Hematopoietic multipotent progenitor cell treated with erythropoietin and hydrocortisone succinate and interleukin-3 and kit ligand, for 17 days (in vitro differentiated cells): ENCODE measurements around the gene GRIA3.
"Not testable (repeated sequence)": the region's sequence is repeated elsewhere in the genome, so short reads cannot be mapped to it uniquely, and the experiment has no call there.

Experiments used
- DNase-seq: peaks from one replicate; pipeline ENCODE4 v3.0.0-alpha.2; 2015; ENCODE audit warnings: low spot score

GRIA3 gene

DNA sequence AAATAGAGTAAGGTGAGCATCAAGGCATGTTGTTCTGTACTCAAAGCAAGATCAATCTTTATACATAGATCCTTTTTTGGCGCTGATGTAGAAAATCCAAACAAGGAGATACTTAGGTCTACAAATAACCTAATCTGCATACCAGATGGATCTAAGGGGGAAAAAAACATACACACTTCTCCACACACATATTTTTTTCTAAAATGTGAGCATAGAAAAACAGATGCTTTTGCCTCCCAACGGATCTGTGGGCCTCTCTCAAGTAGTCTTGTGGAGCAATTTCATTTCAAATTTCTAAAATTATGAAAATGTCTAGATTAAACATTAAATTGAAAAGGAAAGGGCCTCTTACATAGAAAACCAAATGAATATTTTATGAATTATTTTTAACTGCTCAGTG lies 166.1 kb downstream of the GRIA3 start:
- DNase-seq, result no peak

GRCh38 chrX:123357941-123358340 lies 173.9 kb downstream of the GRIA3 start:
- DNase-seq, result no peak

DNA sequence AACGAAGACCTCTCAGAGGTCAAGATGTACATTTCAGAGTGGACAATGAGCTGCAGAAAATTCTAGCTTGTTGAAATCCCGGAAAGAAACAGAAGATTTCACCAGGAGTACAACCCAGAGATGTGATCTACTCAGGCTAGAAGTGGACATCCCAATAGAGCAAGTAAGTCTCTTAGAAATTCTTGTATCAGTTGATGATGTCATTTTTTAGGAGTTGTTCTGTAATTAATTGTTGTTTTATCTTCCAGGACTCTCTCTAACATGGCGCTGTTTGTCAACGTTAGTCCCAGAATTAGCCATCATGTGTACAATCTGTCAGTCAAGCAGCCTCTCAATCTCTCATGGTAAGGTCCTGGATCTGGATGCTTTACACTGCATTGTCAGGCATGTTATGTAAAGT lies 174.4 kb downstream of the GRIA3 start:
- no peak for DNase-seq

DNA sequence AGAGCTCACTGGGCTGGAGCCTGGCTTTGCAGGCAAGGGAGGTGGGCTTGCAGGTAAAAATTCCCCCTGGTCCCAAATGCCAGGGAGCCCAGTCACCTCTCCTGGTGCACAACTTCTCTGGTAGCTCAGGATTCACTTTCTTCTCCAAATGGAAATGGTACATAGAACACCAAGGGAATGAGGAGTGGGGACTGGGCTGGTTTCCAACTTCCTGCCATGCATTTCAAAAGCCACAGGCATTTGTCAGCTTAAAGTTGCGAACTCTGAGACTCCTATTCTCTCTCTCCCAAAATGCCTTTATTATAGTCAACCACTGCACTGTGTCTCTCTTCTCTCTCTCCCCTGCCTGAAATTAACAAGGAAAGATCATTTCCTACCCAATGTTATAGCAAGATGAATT lies 177.3 kb downstream of the GRIA3 start:
- DNase-seq, result no peak

- DNase-seq, result not testable (repeated sequence)
These were observed 202.1 kb downstream of the GRIA3 start for GRCh38 chrX:123386196-123386595.

- no peak for DNase-seq
These were observed 208.8 kb downstream of the GRIA3 start for GRCh38 chrX:123392921-123393320.

- no peak for DNase-seq
These were observed 215.6 kb downstream of the GRIA3 start for GRCh38 chrX:123399709-123400108.

DNA sequence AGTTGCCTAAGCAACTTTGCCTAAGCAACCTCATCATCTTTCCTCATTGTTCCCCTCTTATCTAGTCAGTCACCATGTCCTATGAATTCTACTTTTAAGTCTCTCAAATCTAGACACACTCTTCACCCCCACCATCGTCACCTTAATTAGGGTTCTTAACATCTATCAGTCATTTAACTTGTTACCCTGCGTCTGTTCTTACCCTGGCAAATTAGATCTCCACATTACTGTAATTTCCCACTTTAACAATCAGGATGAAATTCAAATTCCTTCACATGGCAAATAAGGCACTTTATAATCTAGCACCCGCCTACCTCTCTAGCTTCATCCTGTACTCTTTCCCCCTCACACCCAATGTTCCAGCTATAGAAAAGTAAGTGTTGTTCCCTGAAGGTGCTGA lies 221.2 kb downstream of the GRIA3 start:
- no peak for DNase-seq

- DNase-seq, result no peak
These were observed 225.0 kb downstream of the GRIA3 start for GRCh38 chrX:123408821-123409737.

- no peak for DNase-seq
These were observed 238.8 kb downstream of the GRIA3 start for GRCh38 chrX:123422875-123423274.

- DNase-seq, result no peak
These were observed 240.5 kb downstream of the GRIA3 start for GRCh38 chrX:123424546-123424945.

GRCh38 chrX:123425471-123425870 lies 241.4 kb downstream of the GRIA3 start:
- no peak for DNase-seq

GRCh38 chrX:123425904-123426303 lies 241.8 kb downstream of the GRIA3 start:
- no peak for DNase-seq

GRCh38 chrX:123432361-123433150 lies 248.5 kb downstream of the GRIA3 start:
- DNase-seq, result no peak

DNA sequence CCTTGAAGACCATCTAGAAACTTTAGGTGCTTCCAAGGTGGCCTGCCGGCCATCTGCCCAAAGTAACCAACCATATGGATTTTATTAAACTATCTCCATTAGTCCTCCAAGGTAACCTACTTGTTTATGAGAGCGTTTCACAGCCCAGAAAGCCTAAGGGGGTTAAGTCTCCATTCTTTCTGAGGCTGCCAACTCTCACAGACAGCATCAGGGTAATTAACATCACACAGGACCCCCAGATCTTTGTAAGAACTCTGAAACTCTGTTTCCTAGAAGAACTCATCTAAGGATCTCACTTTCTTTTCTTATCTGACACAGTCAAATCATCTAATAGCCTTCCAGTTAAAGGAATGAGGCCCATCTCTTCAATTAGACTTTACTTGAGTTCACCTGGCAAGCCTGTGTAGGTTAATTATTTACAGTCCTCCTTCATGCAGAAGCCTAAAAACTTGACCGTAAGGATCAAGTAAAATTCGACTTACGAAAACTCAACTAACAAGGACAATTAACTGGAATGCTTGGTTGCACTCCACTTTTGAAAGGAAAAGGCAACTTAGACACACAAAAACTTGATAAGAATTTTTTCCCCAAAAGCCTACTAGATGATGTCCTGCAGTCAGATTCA lies 252.5 kb downstream of the GRIA3 start:
- DNase-seq, result no peak

DNA sequence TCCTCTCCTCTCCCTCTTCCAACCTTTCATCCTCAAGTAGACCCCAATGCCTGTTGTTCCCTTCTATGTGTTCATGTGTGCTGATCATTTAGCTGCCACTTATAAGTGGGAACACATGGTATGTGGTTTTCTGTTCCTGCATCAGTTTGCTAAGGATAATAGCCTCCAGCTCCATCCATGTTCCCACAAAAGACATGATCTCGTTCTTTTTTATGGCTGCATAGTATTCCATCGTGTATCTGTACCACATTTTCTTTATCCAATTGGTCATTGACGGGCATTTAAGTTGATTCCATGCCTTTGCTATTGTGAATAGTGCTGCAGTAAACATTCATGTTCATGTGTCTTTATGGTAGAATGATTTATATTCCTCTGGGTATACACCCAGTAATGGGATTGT lies 255.8 kb downstream of the GRIA3 start:
- not testable (repeated sequence) for DNase-seq

DNA sequence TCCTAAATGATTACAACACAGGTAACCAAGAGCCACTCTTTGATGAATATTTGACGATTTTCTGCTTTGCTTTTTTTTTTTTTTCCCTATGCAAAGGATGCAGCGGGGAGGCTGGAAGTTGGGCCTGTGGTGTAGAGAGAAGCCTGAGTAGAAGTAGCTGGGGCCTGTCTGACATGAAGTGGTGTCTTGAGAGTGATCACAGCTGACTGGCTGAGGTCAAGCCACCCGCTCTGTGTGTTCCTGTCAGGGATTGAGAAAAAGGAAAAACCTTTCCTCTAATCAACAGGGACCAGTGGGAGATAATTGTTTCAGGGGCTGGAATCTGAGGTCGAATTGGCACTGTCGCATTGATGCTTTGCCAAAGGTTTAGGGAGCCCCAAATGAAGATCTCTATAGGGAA lies 258.7 kb downstream of the GRIA3 start:
- no peak for DNase-seq

GRCh38 chrX:123447506-123447905 lies 263.4 kb downstream of the GRIA3 start:
- no peak for DNase-seq

- DNase-seq, result no peak
These were observed 265.3 kb downstream of the GRIA3 start for GRCh38 chrX:123449335-123449734.

DNA sequence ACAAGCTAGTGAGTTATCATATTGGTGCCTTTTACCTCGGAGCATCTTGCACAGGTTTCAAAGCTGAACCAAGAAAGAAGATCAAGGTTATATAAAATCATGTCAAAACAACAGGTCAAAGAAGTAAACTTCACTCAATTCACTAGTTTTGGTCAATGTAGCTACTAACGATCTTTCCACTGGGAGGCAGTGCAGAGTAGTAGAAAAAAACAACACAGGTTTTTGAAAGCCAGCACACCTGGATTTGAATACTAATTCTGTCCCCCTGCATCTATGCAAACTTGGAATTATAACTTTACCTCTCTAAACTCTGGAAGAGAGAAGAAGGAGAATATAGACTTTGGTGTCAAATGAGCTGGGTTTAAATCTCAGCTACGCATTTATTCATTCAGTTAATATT lies 266.1 kb downstream of the GRIA3 start:
- DNase-seq, result no peak

DNA sequence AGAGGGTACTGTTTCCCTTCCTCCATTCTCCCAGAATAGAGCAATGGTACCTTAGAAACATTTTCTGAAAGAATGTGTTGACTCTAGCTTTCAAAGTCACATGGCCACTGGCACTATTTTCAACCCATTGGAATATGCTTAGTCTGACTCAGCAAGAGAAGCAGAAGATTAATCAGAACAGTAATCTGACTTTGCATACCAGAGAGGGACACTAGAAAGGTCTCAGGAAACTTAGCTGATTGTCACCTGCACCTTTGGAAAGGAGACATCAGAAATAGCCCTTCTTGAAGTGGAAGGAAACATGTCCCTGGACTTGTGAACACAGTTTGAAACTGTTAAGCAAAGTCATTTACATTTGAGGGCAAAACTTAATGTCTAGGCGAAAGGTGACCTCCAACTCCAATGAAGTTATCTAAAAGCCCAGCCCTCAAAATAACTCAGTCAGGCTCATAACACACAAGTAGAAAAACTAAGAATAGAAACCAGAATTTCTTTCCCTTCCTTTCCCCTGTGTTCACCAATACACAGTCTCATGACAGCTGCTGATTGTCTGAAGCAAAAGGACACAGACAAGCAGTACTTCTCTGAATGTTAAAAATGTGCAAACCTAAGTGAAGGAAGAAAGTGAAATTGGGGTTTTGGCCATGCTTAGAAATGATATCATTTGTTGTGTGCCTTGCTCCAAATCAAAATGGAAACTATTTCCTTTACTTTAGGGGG lies 270.8 kb downstream of the GRIA3 start:
- no peak for DNase-seq

DNA sequence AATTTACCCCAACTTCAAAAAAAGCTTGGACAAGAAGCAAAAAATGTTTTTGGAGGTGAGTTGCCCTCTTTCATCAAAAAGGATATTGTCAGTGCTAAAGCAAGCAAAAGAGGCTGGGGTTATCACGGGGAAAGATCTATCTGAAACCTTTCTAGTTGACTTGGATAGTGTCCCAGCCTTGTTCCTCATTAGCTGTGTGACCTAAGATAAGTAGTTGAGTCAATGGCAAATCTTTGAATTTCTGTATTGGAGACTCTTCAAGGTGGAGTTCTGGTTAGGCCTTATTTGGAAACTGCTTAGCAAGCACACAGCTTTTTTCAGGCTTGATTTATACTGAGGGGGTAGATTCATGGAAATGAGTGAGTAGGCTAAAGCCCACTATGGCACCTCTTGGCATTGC lies 271.6 kb downstream of the GRIA3 start:
- DNase-seq, result no peak
